GM18502 (cell line): Measurements from ENCODE around the gene FZD8.
"Not testable (repeated sequence)": the region's sequence is repeated elsewhere in the genome, so short reads cannot be mapped to it uniquely, and the experiment has no call there.

Source experiments
- ATAC-seq: cut with Tn5 transposase; IDR thresholded peaks from one replicate; pipeline ENCODE4 v1.9.1; 2021; ENCODE audit warnings: mild to moderate bottlenecking; ENCODE audit not compliant: unreplicated experiment, poor library complexity

FZD8 gene, protein sequence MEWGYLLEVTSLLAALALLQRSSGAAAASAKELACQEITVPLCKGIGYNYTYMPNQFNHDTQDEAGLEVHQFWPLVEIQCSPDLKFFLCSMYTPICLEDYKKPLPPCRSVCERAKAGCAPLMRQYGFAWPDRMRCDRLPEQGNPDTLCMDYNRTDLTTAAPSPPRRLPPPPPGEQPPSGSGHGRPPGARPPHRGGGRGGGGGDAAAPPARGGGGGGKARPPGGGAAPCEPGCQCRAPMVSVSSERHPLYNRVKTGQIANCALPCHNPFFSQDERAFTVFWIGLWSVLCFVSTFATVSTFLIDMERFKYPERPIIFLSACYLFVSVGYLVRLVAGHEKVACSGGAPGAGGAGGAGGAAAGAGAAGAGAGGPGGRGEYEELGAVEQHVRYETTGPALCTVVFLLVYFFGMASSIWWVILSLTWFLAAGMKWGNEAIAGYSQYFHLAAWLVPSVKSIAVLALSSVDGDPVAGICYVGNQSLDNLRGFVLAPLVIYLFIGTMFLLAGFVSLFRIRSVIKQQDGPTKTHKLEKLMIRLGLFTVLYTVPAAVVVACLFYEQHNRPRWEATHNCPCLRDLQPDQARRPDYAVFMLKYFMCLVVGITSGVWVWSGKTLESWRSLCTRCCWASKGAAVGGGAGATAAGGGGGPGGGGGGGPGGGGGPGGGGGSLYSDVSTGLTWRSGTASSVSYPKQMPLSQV

GRCh38 chr10:35642035-35642792 is at the start of gene FZD8:
TSS of gene FZD8 (minus strand) at chr10:35642296. CDS start at chr10:35641429, 867 bp downstream.
- peak; percentile 94 for ATAC-seq

DNA sequence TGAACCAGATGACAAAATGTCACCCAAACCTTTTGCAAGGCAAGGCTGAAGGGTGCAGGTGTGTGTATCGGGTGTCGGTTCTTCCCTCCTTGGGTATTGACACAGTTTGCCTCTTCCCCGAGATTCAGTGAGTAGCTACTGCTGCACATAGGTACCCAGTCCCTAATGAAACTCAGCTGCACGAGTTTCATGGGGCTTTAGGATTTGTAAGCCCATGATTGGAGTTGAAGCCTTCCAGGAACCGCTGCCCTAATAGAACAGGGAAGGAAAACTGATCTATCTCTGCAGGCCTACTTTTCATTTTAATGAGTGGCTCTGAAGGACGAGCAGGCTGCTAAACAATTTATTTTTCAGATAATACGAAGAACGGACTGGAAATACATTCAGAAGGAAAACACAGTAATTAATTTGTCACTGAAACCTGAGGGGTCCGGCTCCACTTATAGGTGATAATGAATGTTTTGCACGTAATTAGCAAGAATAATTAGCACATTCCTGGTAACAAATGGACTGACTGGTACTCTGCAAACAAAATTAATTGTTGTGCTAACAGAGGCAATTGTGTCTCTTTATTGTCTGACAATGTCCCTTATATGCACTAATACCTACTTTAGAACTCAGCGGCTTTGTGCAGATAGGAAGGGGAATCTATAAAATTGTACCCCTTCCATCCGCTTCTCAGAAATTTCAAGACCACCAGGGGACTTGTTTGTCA is 49.6 kb upstream of the FZD8 start:
- no peak for ATAC-seq

DNA sequence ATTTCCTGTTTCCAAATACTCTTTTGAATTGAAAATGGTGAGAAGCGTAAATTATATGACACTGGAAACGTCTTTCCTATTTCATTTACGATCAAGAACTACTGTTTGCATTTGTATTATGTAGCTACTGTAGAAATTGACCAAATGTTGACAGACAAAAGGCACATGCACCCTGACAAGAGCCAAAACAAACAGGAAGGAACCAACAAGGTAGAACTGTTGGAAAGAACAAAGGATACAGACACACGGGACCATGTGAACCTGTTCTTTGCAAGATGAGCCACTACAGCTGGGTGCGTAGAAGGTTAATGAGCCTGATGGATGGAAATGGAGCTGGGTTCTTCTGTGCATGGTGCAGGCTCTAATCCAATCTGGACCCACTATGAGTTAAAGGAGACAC is 48.4 kb upstream of the FZD8 start:
- no peak for ATAC-seq

DNA sequence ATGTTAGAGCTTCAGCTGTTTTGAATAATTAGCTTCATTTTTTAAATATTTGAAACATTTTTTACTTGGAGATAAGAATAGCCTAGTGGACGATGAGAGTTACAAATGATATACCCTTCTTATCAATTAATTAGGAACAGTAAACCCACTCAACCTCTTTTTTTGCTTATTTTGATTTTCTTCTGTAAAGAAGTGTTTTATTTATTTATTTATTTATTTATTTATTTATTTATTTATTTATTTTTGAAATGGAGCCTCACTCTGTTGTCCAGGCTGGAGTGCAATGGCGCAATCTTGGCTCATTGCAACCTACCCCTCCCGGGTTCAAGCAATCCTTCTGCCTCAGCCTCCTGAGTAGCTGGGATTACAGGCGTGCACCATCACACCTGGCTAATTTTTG is 43.8 kb upstream of the FZD8 start:
- ATAC-seq, result not testable (repeated sequence)

DNA sequence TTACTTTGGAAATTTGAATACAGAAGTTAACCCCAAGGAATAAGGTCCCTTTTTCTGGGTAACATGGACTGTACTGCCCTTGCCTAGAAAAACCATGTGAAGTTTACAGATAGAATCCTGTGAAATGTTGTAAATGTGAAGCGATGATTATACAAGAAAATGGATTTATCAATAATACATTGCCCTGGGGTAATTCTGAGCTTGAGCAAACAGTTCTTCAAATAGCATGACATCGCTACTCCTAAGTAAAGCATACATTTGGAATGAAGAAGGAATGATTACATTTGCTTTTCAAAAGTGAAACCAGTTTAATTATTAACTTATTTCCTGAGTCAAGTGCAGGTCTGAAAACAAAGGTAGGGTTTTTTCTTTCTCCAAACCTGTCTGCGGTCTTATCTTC is 43.3 kb upstream of the FZD8 start:
- ATAC-seq, result no peak

GRCh38 chr10:35684586-35684985 is 42.5 kb upstream of the FZD8 start:
- ATAC-seq, result no peak

DNA sequence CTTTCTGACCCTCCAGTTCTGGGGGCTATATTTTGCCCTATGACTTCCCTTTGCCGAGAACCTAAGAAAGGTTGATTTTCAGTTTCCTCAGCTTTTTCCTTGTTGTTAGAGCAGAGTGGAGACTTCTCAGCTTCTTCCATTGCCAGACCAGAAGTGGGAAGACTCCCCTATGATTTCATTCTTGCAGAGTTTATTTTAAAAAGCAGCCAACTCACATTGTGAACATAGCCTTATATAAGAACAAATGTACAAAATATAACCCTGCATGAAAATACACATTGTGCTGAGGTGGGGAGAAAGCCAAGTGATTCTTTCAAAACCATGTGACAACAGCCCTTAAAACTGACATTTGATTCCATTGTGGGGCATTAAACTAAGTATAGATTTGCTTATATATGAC is 33.8 kb upstream of the FZD8 start:
- no peak for ATAC-seq

- no peak for ATAC-seq
Measured at GRCh38 chr10:35674843-35675242, 32.7 kb upstream of the FZD8 start.

- no peak for ATAC-seq
Measured at GRCh38 chr10:35668865-35669650, 27.0 kb upstream of the FZD8 start.

GRCh38 chr10:35667971-35668370 is 25.9 kb upstream of the FZD8 start:
- no peak for ATAC-seq

GRCh38 chr10:35667270-35667889 is 25.3 kb upstream of the FZD8 start:
- no peak for ATAC-seq

GRCh38 chr10:35661236-35661635 is 19.1 kb upstream of the FZD8 start:
- no peak for ATAC-seq

- ATAC-seq, result no peak
Measured at GRCh38 chr10:35659456-35659855, 17.4 kb upstream of the FZD8 start.

DNA sequence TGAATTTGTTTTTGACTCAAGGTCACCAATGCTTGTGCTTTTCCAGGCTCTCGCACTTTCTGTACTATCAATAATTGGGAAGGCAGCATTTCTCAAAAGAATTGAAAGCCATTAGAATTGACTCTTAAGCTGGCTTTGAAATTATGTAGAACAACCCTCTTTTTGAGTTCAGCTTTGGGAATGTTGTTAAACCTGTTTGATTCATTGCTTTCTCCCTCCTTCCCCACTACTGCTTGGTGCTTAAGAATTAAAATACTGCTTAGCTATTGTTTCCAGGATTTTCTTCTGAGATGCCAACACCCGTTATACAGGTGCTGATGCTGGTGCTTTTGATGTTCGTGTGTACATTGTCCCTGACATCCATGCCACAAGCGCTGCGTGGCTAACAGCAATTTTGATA is 15.5 kb upstream of the FZD8 start:
- ATAC-seq, result no peak

DNA sequence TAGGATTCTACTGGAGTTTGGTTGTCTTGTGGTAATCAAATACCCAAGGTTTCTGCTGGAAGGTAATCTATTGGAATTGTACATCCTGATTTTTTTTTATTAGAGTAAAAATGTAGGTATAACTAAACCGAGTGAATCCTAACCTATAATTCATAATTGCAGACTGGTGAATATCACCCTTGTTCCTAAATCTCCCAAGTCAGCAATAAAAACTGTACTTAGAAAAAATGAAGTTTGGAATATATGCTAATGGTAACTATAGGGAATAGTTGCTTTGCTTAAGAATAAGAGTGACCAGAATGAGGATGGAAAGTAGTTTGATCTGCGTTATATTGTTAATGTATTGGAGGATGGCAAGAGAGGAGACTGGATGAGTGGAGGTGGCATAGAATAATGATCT is 10.7 kb upstream of the FZD8 start:
- no peak for ATAC-seq

DNA sequence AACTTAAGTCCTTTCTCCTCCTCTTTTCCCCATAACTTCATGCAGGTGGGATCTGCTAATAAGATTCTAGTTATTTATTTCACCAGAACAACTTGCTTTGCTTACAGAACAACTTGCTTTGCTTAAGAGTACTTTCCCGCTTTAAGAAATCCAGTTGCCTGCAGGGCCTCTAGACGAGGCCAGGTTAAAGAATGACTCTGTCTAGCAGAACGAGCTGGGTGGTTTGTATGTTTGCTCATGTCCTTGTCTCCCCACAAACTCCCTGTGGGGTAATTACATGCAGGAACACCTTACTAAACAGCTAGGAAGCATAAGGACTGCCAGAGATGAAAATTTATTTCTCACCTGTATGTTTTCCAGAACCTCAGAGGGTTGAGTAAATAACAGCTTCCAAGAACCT is 8.8 kb upstream of the FZD8 start:
- no peak for ATAC-seq

DNA sequence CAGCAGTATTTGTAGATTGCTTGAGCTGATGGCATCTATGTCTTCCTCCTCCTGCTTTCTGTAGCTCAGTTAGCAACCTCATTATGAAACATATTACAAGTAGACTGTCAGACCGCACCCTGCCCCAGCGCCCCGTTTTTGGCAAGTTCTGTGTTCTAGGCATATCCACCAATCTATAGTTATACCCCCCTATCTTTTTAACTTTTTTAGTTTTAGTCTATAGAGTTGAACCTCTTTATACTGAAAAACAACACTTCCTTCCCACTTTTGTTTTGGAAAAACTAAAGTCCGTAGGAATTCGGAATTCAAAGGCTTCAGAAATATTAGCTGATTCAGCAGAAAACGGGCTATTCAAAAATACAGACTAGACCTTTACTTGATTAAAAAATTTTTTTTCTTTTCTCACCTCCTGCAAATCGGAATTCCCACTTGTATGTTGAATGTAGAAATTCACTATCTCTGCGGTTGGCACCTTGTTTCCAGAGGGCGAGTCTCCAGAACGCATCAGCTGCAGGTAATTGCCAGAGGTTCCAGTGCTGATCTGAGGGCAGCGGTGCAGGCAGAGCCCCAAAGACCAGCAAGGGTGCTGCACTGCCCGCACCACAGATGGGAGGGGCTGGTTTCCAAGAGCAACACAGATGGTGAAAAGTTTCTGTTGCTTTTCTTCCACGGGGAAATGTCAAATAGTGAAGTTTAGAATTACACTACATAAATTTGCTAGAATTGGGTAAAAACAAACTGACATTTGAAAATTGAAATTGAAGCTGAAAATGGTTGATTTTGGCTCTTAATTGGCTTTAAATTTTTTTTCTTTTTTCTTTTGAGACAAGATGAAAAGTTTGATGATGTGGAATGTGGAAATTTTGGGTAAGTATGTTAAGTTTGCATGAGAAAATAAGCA is 2.2 kb upstream of the FZD8 start:
- ATAC-seq, result no peak
